ENCODE measurements around the gene LHCGR.
"Not testable (repeated sequence)": the region's sequence is repeated elsewhere in the genome, so short reads cannot be mapped to it uniquely, and the experiment has no call there.

Gene LHCGR

DNA sequence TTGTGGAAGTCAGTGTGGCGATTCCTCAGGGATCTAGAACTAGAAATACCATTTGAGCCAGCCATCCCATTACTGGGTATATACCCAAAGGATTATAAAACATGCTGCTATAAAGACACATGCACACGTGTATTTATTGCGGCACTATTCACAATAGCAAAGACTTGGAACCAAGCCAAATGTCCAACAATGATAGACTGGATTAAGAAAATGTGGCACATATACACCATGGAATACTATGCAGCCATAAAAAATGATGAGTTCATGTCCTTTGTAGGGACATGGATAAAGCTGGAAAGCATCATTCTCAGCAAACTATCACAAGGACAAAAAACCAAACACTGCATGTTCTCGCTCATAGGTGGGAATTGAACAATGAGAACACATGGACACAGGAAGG is 16.3 kb downstream of the LHCGR start:
- DNase-seq, result not testable (repeated sequence)

GRCh38 chr2:48738806-48739205 is 16.7 kb downstream of the LHCGR start:
- no peak for DNase-seq

GRCh38 chr2:48736251-48736650 is 19.3 kb downstream of the LHCGR start:
- DNase-seq, result no peak

GRCh38 chr2:48734576-48735303 is 20.8 kb downstream of the LHCGR start:
- DNase-seq, result no peak

- no peak for DNase-seq
Observed at GRCh38 chr2:48733067-48733503, 22.4 kb downstream of the LHCGR start.

DNA sequence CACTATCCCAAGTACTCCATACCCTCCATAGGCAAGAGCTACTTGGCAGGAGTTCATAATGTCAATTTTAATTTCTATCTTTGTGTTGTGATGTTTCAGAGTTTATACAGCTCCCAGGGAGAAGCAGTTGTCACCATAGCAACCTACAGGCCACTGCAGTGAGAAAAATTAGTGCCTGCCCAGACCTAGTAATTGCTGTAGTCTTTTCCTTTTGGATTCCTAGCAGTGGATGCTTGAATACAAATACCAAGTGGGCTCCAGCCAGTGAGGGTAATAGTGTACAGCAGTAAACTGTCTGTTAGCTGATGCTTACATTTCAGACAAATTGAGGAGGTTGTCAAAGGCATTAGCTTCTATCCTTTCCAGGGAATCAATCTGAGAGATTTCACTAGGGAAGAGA is 26.7 kb downstream of the LHCGR start:
- no peak for DNase-seq

GRCh38 chr2:48728295-48728694 is 27.2 kb downstream of the LHCGR start:
- no peak for DNase-seq

- DNase-seq, result no peak
Observed at GRCh38 chr2:48727560-48727959, 28.0 kb downstream of the LHCGR start.

GRCh38 chr2:48725696-48726494 is 29.6 kb downstream of the LHCGR start:
- DNase-seq, result no peak

DNA sequence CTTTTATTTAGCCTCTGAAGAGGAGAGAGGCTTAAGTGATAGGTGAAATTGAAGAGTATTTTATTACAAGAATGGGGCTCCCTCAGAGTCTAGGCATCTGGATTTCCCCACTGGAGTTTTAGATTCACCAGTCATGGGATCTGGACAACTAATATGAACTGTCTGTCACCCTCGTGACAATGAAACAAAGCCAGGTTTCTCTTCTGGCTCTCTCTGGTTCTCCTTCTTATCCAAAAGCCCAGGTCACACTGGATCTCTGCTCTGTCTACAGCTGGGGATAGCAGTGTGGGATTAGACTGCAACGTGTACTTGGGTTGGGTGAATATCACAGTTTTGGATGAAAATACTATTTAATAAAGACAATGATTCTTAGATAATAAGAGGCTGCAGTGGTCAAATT is 31.2 kb downstream of the LHCGR start:
- no peak for DNase-seq

DNA sequence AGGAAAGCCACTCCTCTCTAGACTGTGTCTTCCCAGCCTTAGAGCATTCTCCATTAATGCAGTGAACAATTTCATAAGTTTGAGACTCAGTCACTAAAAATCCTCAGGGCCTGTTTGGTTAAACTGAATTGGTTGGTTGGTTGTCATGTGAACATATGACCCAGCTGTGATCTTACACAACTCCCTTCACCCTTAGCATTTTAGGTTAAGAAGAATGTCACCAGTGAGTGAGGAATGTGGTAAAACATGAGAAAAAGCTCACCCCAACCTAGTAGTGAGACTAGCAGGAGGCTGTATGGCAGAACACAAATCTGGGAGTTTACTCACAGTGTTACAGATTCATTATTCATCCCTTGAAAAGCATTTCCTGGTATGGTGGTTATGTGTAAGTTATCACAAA is 32.4 kb downstream of the LHCGR start:
- no peak for DNase-seq

DNA sequence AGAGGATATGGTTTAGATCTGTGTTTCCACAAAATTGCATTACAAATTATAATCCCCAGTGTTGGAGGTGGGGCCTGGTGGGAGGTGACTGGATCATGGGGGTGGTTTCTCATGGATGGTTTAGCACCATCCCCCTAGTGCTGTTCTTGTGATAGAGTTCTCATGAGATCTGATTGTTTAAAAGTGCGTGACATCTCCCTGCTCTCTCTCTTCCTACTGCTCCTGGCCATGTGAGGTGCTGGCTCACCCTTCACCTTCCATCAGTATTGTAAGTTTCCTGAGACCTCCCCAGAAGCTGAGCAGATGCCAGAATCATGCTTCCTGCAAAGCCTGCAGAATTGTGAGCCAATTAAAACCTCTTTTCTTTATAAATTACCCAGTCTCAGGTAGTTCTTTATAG is 33.1 kb downstream of the LHCGR start:
- no peak for DNase-seq

- DNase-seq, result no peak
Observed at GRCh38 chr2:48721158-48721557, 34.4 kb downstream of the LHCGR start.

- no peak for DNase-seq
Observed at GRCh38 chr2:48719480-48720177, 35.9 kb downstream of the LHCGR start.

DNA sequence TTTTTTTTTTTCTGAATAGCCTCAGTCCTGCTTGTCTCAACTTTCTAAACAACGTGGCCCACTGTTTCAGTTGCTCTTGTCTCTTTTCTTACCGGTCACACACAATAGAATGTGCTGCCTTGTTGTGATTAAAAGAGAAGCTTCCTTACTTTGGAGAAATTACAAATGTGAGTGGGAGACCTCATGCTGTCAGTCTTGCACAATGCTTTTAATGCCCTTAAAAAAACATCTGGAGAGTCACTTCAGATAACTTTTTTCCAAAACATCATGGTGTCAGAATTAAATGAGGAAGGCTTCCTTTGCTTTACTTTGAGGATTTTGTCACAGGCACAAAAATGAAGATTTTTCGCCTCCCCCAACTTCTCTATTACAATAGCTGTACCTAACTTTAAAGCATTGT is 37.7 kb downstream of the LHCGR start:
- no peak for DNase-seq

DNA sequence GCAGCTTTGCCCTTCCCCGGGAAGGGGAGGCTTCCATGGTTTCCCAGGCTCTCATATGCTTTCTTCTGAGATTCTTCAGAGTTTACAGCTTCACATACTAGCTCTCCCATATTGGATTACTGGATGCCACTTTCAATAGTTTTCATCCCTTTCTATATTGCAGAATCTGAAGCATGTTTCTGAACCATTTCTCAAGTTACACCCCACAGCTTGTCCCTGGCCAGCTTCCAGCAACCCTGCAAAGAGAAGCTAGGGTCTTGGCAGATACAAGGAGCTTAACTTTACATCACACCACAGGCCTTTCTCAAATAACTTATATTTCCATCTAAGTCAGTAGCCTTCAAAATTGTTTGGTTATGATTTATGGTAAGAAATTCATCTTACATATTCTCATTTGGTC is 39.6 kb downstream of the LHCGR start:
- DNase-seq, result no peak

GRCh38 chr2:48715042-48715899 is 40.3 kb downstream of the LHCGR start:
- no peak for DNase-seq

GRCh38 chr2:48714245-48714644 is 41.3 kb downstream of the LHCGR start:
- DNase-seq, result no peak

DNA sequence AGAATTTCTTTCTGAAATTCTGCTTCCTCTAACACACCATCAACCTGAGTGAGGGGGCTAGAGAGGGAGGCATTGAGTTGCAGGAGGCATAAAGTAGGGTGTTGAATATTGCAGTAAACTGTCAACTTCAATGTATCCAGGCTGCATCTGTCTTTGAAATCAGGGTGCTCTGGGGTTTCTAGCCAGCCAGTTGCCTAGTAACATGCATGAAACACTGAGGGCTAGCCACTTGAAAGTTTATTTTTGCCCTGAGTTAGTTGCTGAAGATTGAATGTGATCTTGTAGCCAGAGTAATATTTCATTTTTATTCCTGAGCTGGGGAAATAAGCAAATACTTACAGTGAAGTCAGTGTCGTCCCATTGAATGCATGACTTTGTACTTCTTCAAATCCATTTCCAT is 41.9 kb downstream of the LHCGR start:
- DNase-seq, result no peak

GRCh38 chr2:48712151-48712550 is 43.4 kb downstream of the LHCGR start:
- no peak for DNase-seq

GRCh38 chr2:48711343-48711742 is 44.2 kb downstream of the LHCGR start:
- DNase-seq, result no peak

DNA sequence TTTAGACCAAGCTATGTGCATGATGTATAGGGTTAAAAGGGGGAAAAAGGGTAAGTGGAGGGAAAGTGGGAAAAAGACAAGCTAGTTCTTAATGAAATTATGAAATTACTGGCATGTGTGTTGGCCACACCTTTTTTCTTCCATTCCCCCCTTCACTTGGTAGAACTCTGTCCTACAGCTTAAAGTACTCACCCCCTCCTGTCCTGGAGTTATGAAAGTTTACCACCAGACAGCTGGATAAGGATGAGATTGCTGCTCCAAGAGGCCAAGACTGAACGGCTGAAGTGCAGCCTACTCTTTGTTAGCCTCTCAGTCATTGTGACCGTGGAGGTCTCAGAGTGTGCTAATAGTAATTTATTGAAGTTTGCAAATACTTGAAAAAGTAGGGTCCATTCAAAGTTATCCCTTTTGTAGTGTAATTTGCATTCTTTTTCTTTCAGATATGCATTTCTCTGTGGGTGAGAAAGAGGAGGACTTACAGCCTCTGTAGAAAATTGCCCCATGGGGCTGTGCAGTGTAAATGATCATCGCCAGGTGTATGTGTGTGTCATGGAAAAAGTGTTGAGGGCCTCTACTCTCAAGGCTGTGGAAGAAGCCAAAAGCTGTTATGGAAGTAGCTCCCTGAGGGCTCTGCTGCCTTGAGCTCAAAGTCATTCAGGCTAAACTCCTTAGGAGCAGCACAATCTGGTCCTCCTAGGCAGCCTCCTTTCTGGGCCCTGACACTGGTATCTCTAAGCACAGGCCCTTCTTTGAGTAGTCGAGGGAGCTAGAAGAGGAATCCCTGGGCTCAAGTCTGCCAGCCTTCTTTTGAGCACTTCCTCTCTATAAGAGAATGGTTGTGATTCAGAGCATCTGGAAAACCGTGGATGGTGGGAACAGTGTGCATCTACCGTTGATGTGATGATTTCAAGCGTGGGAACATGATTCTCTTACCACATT is 46.2 kb downstream of the LHCGR start:
- DNase-seq, result no peak

Measured in activated CD8-positive, alpha-beta memory T cell treated with anti-CD3 and anti-CD28 coated beads for 24 hours (primary cell).